Measurements from ENCODE around the gene ZNF320.

DNA sequence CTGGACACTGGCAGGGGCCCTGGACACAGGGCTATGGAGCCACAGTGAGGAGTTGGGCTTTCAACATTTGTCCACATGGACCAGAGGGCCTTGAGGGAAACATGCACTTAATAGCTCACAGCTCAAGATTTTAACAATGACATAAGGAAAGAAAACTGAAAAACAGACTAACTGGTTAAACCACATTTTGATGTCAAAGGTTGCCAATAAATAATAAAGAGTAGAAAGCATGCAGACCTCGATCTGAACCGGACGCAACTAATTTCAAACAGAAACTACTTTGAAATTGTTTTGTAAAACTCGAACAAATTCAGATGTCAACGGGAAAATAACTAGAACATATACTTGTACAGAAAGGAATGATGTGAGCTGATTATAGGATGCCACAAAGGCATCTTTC, 41.3 kb upstream of the ZNF320 start:
- TF ChIP-seq CTCF (conservative IDR thresholded peaks at IDR 0.05 in 1 of 2, IDR thresholded peaks at IDR 0.05 in 1 of 2; ENCODE audit: low read depth in 1 of 2, low read length in 2 of 2) (no peak), EZH2 (IDR thresholded peaks at IDR 0.05; ENCODE audit: low read length, missing control alignments) (no peak)
